Dermis blood vessel endothelial cell (primary cell): ENCODE data around the gene SH3GL1. TPM values are rescaled to one million over a fixed set of nuclear protein-coding genes. Genes with fewer than 3 reads are reported as not detected.

Experiments used
- DNase-seq: peaks from one replicate; pipeline ENCODE4 v3.0.0; 2010
- total RNA-seq: library from RNA; depleted of rRNA; stranded (reverse); fragments of >200 nt; gene quantifications from 2 replicates; pipeline ENCODE4 v1.2.3, GENCODE V29; 2014

SH3GL1 gene
- total RNA-seq, 1 donor from 2014 or later, result 38.6 TPM

GRCh38 chr19:4313847-4314490, 86.4 kb downstream of the SH3GL1 start:
- DNase-seq, result no peak

Other genes starting within 250 kb of the SH3GL1 start
- not detected in 2 replicates for gene CREB3L3, start 246.9 kb downstream of the SH3GL1 start, total RNA-seq
- 14.0 and 23.1 TPM in 2 replicates for gene SIRT6, start 218.0 kb downstream of the SH3GL1 start, total RNA-seq
- gene ANKRD24, start 217.9 kb downstream of the SH3GL1 start, total RNA-seq, result 0.42 and 0.68 TPM in 2 replicates
- gene EBI3, start 171.0 kb downstream of the SH3GL1 start, total RNA-seq, result 0.47 and 3.1 TPM in 2 replicates
- 23.7 and 24.4 TPM in 2 replicates for gene YJU2, start 153.5 kb downstream of the SH3GL1 start, total RNA-seq
- gene SHD, start 121.3 kb downstream of the SH3GL1 start, total RNA-seq, result not detected in 2 replicates
- gene TMIGD2, start 98.2 kb downstream of the SH3GL1 start, total RNA-seq, result not detected in 2 replicates
- 7.0 and 11.0 TPM in 2 replicates for gene FSD1, start 95.9 kb downstream of the SH3GL1 start, total RNA-seq
- 28.1 and 36.6 TPM in 2 replicates for gene STAP2, start 61.7 kb downstream of the SH3GL1 start, total RNA-seq
- gene MPND, start 57.0 kb downstream of the SH3GL1 start, total RNA-seq, result 6.5 and 7.7 TPM in 2 replicates
- 8.7 and 19.5 TPM in 2 replicates for gene CHAF1A, start 2.1 kb upstream of the SH3GL1 start, total RNA-seq
- 80.7 and 96.5 TPM in 2 replicates for gene UBXN6, start 57.2 kb upstream of the SH3GL1 start, total RNA-seq
- gene HDGFL2, start 71.8 kb upstream of the SH3GL1 start, total RNA-seq, result 49.7 and 65.1 TPM in 2 replicates
- 1.1 and 1.5 TPM in 2 replicates for gene PLIN4, start 117.9 kb upstream of the SH3GL1 start, total RNA-seq
- gene PLIN5, start 134.7 kb upstream of the SH3GL1 start, total RNA-seq, result 4.7 and 11.7 TPM in 2 replicates
- 1.2 and 1.6 TPM in 2 replicates for gene LRG1, start 139.5 kb upstream of the SH3GL1 start, total RNA-seq
- gene SEMA6B, start 159.1 kb upstream of the SH3GL1 start, total RNA-seq, result 143 and 209 TPM in 2 replicates
- 65.4 and 70.1 TPM in 2 replicates for gene TNFAIP8L1, start 239.0 kb upstream of the SH3GL1 start, total RNA-seq